Activated CD8-positive, alpha-beta T cell treated with anti-CD3 and anti-CD28 coated beads, Interleukin-2, amount 10 ng/mL, durations not matched to agents 7 days and 5 days (primary cell): ENCODE measurements around the gene TUBG1. TPM values are rescaled to one million over a fixed set of nuclear protein-coding genes. Genes with fewer than 3 reads are reported as not detected.
A peak's percentile ranks its signal among the peaks of the same experiment; 100 is the strongest.

Experiments used
- ATAC-seq: fragments of 150-1000 bp; cut with Tn5 transposase; one replicate; pipeline ENCODE4 v1.10.0; 2021; ENCODE audit warnings: moderate library complexity
- CTCF ChIA-PET: fragments of 350-600 bp; sonication (Branson Sonifier 250); formaldehyde crosslinking; loops from one replicate; lab custom pipeline; 2021; ENCODE audit warnings: antibody characterized with exemption; lab: Charles Lee
- POLR2A ChIA-PET: fragments of 350-600 bp; sonication (Branson Sonifier 250); formaldehyde crosslinking; loops from one replicate; lab custom pipeline; 2021; ENCODE audit warnings: antibody characterized with exemption; lab: Charles Lee
- DNase-seq: peaks from one replicate; pipeline ENCODE4 v3.0.0-alpha.2; 2020
- H3K27ac Mint-ChIP-seq: one replicate; pipeline ENCODE4 v1.8.0; 2021; ENCODE audit warnings: mild to moderate bottlenecking, mixed read lengths
- H3K27me3 Mint-ChIP-seq: one replicate; pipeline ENCODE4 v1.8.0; 2021; ENCODE audit warnings: low read depth, mixed read lengths
- H3K36me3 Mint-ChIP-seq: one replicate; pipeline ENCODE4 v1.8.0; 2021; ENCODE audit warnings: low read depth, mixed read lengths
- H3K4me1 Mint-ChIP-seq: one replicate; pipeline ENCODE4 v1.8.0; 2021; ENCODE audit warnings: low read depth, mixed read lengths
- H3K4me3 Mint-ChIP-seq: one replicate; pipeline ENCODE4 v1.8.0; 2021; ENCODE audit warnings: mild to moderate bottlenecking, mixed read lengths
- H3K9me3 Mint-ChIP-seq: one replicate; pipeline ENCODE4 v1.8.0; 2022; ENCODE audit warnings: mixed read lengths; ENCODE audit not compliant: insufficient read depth
- total RNA-seq, 2 experiments: library from RNA; stranded (reverse); gene quantifications; one replicate each; pipeline ENCODE4 v1.2.3, GENCODE V29; 2021

Gene TUBG1
- total RNA-seq, 2 experiments from 2014 or later: 82.3 to 83.4 TPM

DNA sequence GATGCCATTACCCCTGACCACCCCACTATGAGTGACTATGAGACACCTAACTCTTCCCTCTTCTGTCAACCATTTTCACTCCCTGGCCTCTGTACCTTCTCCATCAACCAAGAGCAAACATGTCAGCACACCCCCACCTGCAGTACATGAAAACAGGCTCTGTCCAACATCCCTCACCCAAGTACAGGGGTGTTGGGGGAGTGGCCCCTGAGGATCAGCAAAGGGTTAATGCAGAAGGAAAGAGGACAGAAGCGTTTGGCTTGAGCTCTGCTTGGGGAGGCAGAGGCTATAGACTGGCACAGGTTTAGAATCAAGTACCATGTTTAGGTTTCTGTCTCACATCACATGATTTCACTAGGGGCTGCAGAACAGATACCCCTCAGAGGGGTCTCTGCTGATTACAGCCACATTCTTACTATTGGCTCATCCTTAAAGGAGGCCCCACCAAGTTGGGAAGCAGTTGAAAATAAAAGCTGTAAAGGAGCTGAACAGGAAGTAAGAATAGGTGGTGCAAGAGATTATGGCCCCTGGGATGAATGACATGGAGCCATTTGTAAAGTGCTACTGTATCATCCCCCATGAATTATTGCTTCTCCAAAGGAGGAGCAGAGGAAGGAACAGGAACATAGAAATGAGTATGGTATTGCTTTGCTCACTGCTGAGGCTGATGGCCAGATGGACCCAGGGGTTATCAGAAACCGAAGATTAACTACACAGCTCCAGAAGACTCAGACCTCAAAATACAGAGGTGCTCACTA, 29.5 kb upstream of the TUBG1 start:
- Mint-ChIP-seq H3K27ac (peak overlapping the region; percentile 56), H3K4me1 (peaks cover 32% of the 10 kb centered on the region), H3K36me3 (peaks cover 64% of the 10 kb centered on the region), H3K27me3 (no peaks in the 10 kb centered on the region), H3K4me3 (no peak overlapping the region), H3K9me3 (no peaks in the 10 kb centered on the region)
- POLR2A ChIA-PET: interaction anchor here (0.7 to 3.5 kb wide), 2 partner anchors 29 to 784 kb away, joined by 4 to 17 read pairs; partner anchors contain the start of genes RETREG3 and TUBG1
- CTCF ChIA-PET: interaction anchor here (1.0 to 5.1 kb wide), 9 partner anchors 12 to 184 kb away, joined by 3 to 83 read pairs (median 4); partner anchors contain the start of genes CCR10, CNTNAP1, PLEKHH3 and RETREG3
- DNase-seq (no peak), ATAC-seq (no peak)

DNA sequence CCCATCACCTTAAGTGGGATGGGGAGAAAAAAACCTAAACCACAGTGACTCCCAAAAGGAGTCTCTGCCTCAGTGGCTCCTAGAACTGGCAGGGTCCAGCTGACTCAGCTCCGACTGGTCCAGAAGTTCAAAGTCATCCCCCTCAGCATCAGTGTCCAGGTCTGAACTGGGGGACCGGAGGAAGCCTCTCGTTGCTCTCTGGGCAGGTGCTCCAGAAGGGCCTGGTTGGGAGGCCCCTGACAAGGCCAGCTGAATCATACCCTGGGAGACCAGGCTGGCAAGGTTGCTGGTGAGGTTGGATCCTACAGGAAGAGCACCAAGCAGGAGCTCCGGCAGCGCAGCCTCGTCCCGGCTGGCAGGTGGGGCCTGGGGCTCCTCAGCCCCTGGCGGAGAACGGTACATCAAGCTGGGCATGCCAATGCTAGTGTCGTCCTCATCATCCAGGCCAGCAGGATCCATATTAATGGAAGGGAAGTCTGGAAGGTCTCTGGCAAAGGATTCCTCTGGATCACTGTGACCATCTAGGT, 27.7 kb upstream of the TUBG1 start:
- ATAC-seq: no peak
- Mint-ChIP-seq H3K4me3 (no peak overlapping the region), H3K27ac (no peak overlapping the region), H3K36me3 (peaks cover 65% of the 10 kb centered on the region), H3K4me1 (peaks cover 16% of the 10 kb centered on the region), H3K27me3 (no peaks in the 10 kb centered on the region), H3K9me3 (no peaks in the 10 kb centered on the region)
- CTCF ChIA-PET: interaction anchor here (1.0 kb wide), 1 partner anchor 24 kb away, joined by 3 read pairs; no protein-coding TSS in a partner anchor
- POLR2A ChIA-PET: interaction anchor here (1.4 kb wide), 1 partner anchor 10 kb away, joined by 3 read pairs; no protein-coding TSS in a partner anchor
- DNase-seq: no peak

DNA sequence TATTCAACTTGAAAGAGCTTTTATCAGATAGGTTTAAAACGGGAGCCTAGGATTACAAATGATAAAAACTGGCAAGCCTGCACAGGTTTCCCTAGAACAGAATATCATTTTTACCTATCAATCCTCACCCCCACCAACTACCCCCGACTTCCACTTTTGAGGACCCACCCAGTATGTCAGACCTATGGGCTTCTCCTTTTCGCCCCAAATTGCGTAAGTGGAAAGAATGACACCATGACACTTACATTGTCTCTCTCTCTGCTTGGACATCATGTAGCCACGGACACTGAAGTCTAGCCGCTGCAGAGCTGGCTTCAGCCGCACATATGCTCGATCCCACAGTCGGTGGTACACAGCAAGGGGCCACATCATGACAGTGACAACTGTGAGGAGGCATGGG, 24.6 kb upstream of the TUBG1 start:
- Mint-ChIP-seq H3K36me3 (peaks cover 63% of the 10 kb centered on the region), H3K4me1 (peaks cover 1% of the 10 kb centered on the region), H3K27ac (no peak overlapping the region), H3K9me3 (no peaks in the 10 kb centered on the region), H3K27me3 (no peaks in the 10 kb centered on the region), H3K4me3 (no peak overlapping the region)
- POLR2A ChIA-PET: no interaction called here
- CTCF ChIA-PET: no interaction called here
- no peak for DNase-seq
- no peak for ATAC-seq

DNA sequence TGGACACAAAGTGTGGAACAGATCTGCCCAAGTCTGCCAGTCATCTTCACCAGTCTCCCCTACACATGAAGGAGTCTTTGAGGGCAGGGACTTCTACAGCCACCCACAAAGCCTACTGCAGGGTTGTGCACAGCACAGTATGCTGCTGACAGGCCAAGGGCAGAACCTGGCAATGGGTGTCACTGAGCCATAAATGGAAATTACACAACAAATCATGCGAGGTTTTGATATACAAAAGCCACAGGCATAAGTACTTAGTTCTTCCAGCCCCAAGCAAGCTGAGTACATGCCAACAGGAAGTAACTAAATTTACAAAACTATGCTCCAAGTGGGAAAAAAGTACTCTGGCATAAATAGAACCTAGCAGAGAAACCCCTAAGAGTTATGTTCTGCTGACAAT, 24.1 kb upstream of the TUBG1 start:
- ChIA-PET POLR2A (no interaction called here), CTCF (interaction anchor here (1.3 kb wide), 1 partner anchor 24 kb away, joined by 3 read pairs; the partner anchor contains the start of genes RETREG3 and TUBG1)
- Mint-ChIP-seq H3K27ac (no peak overlapping the region), H3K4me3 (no peak overlapping the region), H3K36me3 (peaks cover 61% of the 10 kb centered on the region), H3K27me3 (no peaks in the 10 kb centered on the region), H3K9me3 (no peaks in the 10 kb centered on the region), H3K4me1 (peaks cover 4% of the 10 kb centered on the region)
- DNase-seq: no peak
- no peak for ATAC-seq

DNA sequence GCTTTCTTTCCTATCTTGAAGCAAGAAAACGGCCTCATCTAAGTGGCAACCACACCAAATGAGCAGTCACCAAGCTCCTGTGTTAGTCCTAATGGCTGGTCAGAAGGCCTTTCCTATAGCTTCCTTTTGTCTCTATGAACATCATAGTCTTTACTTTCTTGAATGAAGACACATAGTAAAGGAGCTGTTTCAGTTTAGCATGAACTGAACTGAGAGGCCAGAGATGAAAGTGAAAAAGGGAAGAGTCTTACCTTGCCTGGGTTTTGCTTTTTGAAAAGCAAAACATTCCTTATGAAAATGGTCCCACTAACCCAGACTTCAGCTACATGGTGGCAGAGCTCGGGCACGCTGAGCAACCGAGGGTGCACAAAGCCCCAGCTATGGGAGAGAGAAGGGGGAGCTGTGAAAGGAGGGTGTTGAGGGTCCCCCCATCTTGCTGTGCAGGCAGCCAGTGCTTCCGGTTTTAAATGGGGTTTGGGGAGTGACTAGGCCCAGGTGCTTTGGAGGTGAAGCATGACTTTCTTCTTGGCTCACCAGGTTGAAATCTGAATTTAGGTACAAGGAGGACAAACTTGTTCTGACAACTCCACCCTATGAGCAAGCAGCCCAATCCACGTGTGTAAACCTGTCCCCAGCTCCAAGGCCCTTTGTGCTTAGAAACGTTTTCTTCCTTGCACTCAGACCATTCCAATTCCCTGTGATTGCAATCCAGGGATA, 22.8 kb upstream of the TUBG1 start:
- Mint-ChIP-seq H3K36me3 (peaks cover 60% of the 10 kb centered on the region), H3K27ac (peak overlapping the region; percentile 37), H3K4me3 (no peak overlapping the region), H3K4me1 (peaks cover 10% of the 10 kb centered on the region), H3K27me3 (no peaks in the 10 kb centered on the region), H3K9me3 (no peaks in the 10 kb centered on the region)
- CTCF ChIA-PET: interaction anchor here (0.9 to 3.6 kb wide), 4 partner anchors 8 to 174 kb away, joined by 3 to 26 read pairs (median 3); partner anchors contain the start of genes PSMC3IP, RAMP2, RETREG3 and TUBG1
- DNase-seq (no peak), ATAC-seq (no peak)
- POLR2A ChIA-PET: interaction anchor here (0.7 to 1.4 kb wide), 2 partner anchors 22 to 66 kb away, joined by 3 read pairs; no protein-coding TSS in a partner anchor

DNA sequence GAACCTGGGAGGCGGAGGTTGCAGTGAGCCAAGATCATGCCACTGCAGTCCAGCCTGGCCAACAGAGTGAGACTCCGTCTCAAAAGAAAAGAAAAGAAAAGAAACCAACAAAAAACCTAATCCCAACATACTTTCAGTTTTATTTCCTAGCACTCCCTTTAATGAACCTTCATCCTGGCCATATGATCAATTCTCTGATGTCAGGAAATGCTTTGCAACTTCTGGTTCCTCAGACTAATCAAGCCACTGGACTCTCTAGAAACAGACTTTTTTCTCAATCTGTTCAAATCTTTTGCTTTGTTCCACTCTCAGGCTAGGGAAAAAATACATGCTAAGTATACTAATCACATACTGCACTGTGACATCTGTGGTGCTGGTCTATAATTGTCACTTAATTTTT, 18.6 kb upstream of the TUBG1 start:
- H3K9me3 Mint-ChIP-seq: no peaks in the 10 kb centered on the region
- ChIA-PET CTCF (interaction anchor here (2.7 kb wide), 1 partner anchor 13 kb away, joined by 17 read pairs; the partner anchor contains the start of gene PSMC3IP), POLR2A (interaction anchor here (2.5 kb wide), 1 partner anchor 13 kb away, joined by 9 read pairs; the partner anchor contains the start of gene PSMC3IP)
- H3K4me3 Mint-ChIP-seq: no peak overlapping the region
- no peak for DNase-seq
- H3K4me1 Mint-ChIP-seq: peaks cover 13% of the 10 kb centered on the region
- H3K36me3 Mint-ChIP-seq: peaks cover 36% of the 10 kb centered on the region
- ATAC-seq: no peak
- H3K27ac Mint-ChIP-seq: peak overlapping the region; percentile 67
- no peaks in the 10 kb centered on the region for H3K27me3 Mint-ChIP-seq

DNA sequence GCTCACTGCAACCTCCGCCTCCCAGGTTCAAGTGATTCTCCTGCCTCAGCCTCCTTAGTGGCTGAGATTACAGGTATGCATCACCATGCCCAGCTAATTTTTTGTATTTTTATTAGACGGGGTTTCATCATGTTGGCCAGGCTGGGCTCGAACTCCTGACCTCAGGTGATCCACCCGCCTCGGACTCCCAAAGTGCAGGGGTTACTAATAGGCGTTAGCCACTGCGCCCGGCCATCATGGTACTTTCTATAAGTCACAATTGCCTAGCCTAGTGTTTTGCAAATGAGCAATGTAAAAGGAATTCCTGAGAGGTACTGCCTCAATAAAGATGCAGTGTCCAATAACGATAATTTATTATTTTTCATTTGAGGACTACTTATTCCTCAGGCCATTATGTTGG, 18.1 kb upstream of the TUBG1 start:
- CTCF ChIA-PET: interaction anchor here (1.1 to 2.7 kb wide), 2 partner anchors 14 to 18 kb away, joined by 3 to 17 read pairs; partner anchors contain the start of genes PSMC3IP and TUBG1
- Mint-ChIP-seq H3K4me3 (no peak overlapping the region), H3K36me3 (peaks cover 34% of the 10 kb centered on the region), H3K27me3 (no peaks in the 10 kb centered on the region), H3K9me3 (no peaks in the 10 kb centered on the region), H3K4me1 (peaks cover 13% of the 10 kb centered on the region), H3K27ac (no peak overlapping the region)
- no peak for ATAC-seq
- DNase-seq: no peak
- POLR2A ChIA-PET: interaction anchor here (0.6 to 2.5 kb wide), 3 partner anchors 9 to 17 kb away, joined by 3 to 9 read pairs (median 3); partner anchors contain the start of gene PSMC3IP

DNA sequence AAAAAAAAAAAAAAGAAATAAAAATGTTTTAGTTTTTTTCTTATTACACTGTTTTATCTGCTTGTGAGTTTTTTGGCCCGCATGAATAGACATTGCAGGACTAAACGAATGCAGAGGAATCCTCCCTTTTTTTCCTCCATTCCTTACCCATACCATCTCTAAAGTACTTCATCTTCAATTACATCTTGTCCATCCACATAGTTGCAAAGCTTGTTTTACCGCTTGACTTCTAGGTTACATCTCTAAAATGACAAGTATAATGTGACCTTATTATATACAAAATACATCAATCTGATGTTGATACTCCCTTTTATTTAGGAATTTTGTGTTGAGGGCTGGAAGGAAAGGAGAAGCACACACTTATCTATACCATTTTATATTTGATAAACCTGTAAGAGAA, 13.1 kb upstream of the TUBG1 start:
- POLR2A ChIA-PET: interaction anchor here (1.4 kb wide), 1 partner anchor 13 kb away, joined by 6 read pairs; the partner anchor contains the start of genes RETREG3 and TUBG1
- peaks cover 16% of the 10 kb centered on the region for H3K36me3 Mint-ChIP-seq
- no peak overlapping the region for H3K27ac Mint-ChIP-seq
- no peak overlapping the region for H3K4me3 Mint-ChIP-seq
- CTCF ChIA-PET: interaction anchor here (1.0 kb wide), 1 partner anchor 19 kb away, joined by 3 read pairs; the partner anchor contains the start of gene PSMC3IP
- H3K27me3 Mint-ChIP-seq: no peaks in the 10 kb centered on the region
- no peaks in the 10 kb centered on the region for H3K9me3 Mint-ChIP-seq
- H3K4me1 Mint-ChIP-seq: peaks cover 7% of the 10 kb centered on the region
- DNase-seq: no peak
- no peak for ATAC-seq

DNA sequence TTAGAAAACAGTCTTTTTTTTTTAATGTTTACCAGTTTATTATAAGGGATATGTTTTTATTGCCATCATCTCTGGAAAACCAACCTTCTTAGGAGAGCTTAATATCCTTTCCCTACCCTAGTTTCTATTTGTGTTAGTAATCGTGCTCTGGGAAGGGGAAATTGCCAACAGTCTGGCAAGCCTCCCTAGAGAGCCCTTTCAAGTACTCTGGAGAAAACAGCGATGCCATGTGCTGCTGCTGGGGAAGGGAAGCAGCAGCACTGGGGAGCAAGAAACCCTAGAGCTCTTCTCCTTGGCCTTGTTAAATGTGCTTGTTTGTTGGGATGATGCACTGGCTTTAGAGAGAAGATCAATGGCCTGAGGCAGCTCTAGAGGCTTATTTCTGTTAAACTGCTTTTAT, 10.6 kb upstream of the TUBG1 start:
- Mint-ChIP-seq H3K27ac (no peak overlapping the region), H3K9me3 (no peaks in the 10 kb centered on the region), H3K4me3 (no peak overlapping the region), H3K27me3 (no peaks in the 10 kb centered on the region), H3K36me3 (peaks cover 17% of the 10 kb centered on the region), H3K4me1 (peaks cover 10% of the 10 kb centered on the region)
- ChIA-PET CTCF (interaction anchor here (1.0 to 2.0 kb wide), 3 partner anchors 9 to 165 kb away, joined by 3 to 16 read pairs (median 3); partner anchors contain the start of gene PSMC3IP), POLR2A (interaction anchor here (0.7 kb wide), 1 partner anchor 9 kb away, joined by 3 read pairs; no protein-coding TSS in a partner anchor)
- no peak for ATAC-seq
- DNase-seq: no peak

DNA sequence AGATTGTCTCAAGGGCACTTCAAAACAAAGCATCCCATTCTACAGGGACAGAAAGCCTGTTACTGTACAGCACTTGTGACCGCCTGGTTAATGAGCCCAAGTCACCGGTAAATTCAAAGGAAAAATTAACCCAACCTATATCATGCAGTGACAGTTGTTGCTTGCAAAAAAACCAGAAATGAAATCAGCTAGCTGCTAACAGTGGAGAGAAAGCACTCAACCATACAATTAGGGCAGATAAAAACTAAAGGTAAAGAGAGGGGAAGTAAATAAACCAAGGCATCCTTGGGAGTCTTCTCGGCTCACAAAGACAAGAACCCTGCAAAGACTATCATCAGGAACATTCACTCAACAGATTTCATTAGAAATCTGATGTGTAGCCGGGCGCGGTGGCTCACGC, 6.2 kb upstream of the TUBG1 start:
- POLR2A ChIA-PET: no interaction called here
- no peak for DNase-seq
- ATAC-seq: no peak
- Mint-ChIP-seq H3K4me3 (no peak overlapping the region), H3K36me3 (peaks cover 24% of the 10 kb centered on the region), H3K27me3 (no peaks in the 10 kb centered on the region), H3K27ac (no peak overlapping the region), H3K9me3 (no peaks in the 10 kb centered on the region), H3K4me1 (peaks cover 47% of the 10 kb centered on the region)
- CTCF ChIA-PET: no interaction called here

DNA sequence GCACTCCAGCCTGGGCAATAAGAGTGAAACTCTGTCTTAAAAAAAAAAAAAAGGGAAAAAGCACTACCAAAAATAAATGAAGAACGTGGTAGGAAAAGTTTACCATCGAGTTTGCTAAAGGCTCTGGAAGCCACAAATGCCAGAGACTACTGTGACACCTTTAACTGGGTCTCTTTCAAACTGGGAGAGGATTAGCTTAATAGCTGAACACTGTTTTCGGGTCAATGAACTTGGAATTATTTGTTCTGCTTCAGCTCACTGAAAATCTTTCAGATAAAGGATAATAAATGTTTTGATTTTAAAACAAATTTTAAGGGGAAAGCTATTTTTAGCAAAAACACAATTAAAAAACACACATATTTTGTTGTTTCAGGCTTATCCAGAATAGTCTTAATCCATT, 1.7 kb upstream of the TUBG1 start:
- Mint-ChIP-seq H3K4me3 (peak overlapping the region; percentile 100), H3K27me3 (no peaks in the 10 kb centered on the region), H3K36me3 (peaks cover 32% of the 10 kb centered on the region), H3K27ac (no peak overlapping the region), H3K4me1 (peaks cover 50% of the 10 kb centered on the region), H3K9me3 (no peaks in the 10 kb centered on the region)
- ChIA-PET CTCF (interaction anchor here (0.6 to 4.4 kb wide), 9 partner anchors 9 to 390 kb away, joined by 3 to 72 read pairs (median 5); partner anchors contain the start of genes BECN1, CCR10, PSMC3IP and RPL27), POLR2A (interaction anchor here (0.7 to 2.6 kb wide), 6 partner anchors 9 to 71 kb away, joined by 3 to 17 read pairs (median 4); partner anchors contain the start of gene PSMC3IP)
- ATAC-seq: no peak
- DNase-seq: no peak
